ENCODE measurements around the gene EQTN. TPM values are rescaled to one million over a fixed set of nuclear protein-coding genes. Genes with fewer than 3 reads are reported as not detected.

Gene EQTN
- total RNA-seq, 2 experiments from 2014 or later = not detected

Other genes starting within 250 kb of the EQTN start
- gene TEK, start 187.9 kb downstream of the EQTN start, total RNA-seq = not detected
- not detected for gene IFNK, start 227.1 kb upstream of the EQTN start, total RNA-seq
- gene MOB3B, start 232.7 kb upstream of the EQTN start, total RNA-seq = under 1 TPM; 0.29 to 0.70 TPM

Data from activated CD8-positive, alpha-beta memory T cell treated with anti-CD3 and anti-CD28 coated beads, Interleukin-2, amount 10 ng/mL, durations not matched to agents 7 days and 5 days (primary cell).